22Rv1 (cell line): ENCODE data around the gene SLC9B2.

Experiments used
- ZFX ChIP-seq: fragments of 450-650 bp; IDR thresholded peaks from 2 replicates; pipeline ENCODE4 v1.6.1; 2017; ENCODE audit warnings: antibody characterized with exemption, borderline replicate concordance
- TF ChIP-seq, protein P1 (sequence below): fragments of 450-650 bp; IDR thresholded peaks from 2 replicates; pipeline ENCODE4 v1.5.1; 2017; ENCODE audit warnings: mild to moderate bottlenecking

DNA sequence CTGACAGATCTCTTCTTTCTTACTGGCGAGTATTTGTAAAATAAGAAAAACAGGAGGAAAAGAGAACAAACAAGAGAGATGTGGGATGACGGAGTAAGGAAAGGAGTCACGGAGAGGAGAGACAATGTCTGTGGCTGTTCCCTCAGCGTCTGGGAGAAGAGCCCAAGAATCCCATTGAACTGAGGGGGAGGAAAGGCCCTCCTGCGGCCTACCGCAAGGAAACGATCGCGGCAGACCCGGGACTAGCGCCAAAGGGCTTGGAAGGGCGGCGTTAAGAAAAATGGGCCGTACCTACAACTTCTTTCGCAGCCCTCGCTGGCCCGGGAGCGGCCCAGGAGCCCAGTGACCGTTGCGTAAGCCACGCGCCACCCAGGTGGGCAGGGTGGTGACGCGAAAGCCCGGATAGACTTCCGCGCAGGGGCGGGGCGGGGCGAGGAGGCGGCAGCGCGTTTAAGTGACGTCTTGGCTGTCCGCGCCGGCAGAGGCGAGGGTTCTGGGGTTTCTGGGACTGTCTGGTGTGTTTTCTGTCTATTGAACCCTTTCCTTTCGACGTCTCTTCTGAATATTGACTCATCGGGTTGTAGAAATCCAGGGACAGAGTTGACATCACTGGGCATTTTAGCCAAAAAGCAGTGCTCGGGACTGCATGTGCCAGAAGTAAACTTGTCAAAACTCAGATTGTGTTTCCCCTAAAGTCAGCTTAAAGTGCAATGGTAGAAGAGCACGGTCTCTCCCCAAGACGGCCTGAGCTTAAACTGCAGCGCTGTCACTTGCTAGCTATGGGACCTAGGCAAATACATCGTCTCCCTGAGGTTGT lies 57.0 kb downstream of the SLC9B2 start, which contains the start of gene SLC9B1:
- TF ChIP-seq, protein P1, sequence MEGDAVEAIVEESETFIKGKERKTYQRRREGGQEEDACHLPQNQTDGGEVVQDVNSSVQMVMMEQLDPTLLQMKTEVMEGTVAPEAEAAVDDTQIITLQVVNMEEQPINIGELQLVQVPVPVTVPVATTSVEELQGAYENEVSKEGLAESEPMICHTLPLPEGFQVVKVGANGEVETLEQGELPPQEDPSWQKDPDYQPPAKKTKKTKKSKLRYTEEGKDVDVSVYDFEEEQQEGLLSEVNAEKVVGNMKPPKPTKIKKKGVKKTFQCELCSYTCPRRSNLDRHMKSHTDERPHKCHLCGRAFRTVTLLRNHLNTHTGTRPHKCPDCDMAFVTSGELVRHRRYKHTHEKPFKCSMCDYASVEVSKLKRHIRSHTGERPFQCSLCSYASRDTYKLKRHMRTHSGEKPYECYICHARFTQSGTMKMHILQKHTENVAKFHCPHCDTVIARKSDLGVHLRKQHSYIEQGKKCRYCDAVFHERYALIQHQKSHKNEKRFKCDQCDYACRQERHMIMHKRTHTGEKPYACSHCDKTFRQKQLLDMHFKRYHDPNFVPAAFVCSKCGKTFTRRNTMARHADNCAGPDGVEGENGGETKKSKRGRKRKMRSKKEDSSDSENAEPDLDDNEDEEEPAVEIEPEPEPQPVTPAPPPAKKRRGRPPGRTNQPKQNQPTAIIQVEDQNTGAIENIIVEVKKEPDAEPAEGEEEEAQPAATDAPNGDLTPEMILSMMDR, result no peak
- TF ChIP-seq ZFX, result no peak
